HEK293T (cell line): Measurements from ENCODE around the gene DDA1.
A peak's percentile ranks its signal among the peaks of the same experiment; 100 is the strongest.

ENCODE experiments used
- CTCF ChIA-PET: fragments of 350-600 bp; formaldehyde crosslinking; extraction: SDS; loops from one replicate; lab custom pipeline; 2021; ENCODE audit warnings: antibody characterized with exemption, inconsistent platforms; lab: Yijun Ruan, JAX
- POLR2A ChIA-PET: fragments of 350-600 bp; formaldehyde crosslinking; extraction: SDS; loops from one replicate; lab custom pipeline; 2020; ENCODE audit warnings: antibody characterized with exemption, inconsistent platforms; lab: Yijun Ruan, JAX
- DNase-seq: peaks from one replicate; pipeline ENCODE4 v3.0.0; 2012; ENCODE audit warnings: mixed read lengths; ENCODE audit errors: extremely low spot score
- ARNT ChIP-seq: fragments of 450-650 bp; IDR thresholded peaks from 2 replicates; pipeline ENCODE4 v1.6.1; 2017; ENCODE audit warnings: mild to moderate bottlenecking
- BHLHE40 ChIP-seq: fragments of 450-650 bp; IDR thresholded peaks from 2 replicates; pipeline ENCODE4 v1.6.1; 2016; ENCODE audit warnings: mild to moderate bottlenecking, moderate library complexity, borderline replicate concordance
- CTBP1 ChIP-seq: fragments of 450-650 bp; IDR thresholded peaks from 2 replicates; pipeline ENCODE4 v1.6.1; 2016; ENCODE audit warnings: borderline replicate concordance
- ELF4 ChIP-seq: fragments of 450-650 bp; IDR thresholded peaks from 2 replicates; pipeline ENCODE4 v1.6.1; 2017; ENCODE audit warnings: antibody characterized with exemption
- FOXA1 ChIP-seq: fragments of 450-650 bp; IDR thresholded peaks from 2 replicates; pipeline ENCODE4 v1.6.1; 2016; ENCODE audit warnings: mild to moderate bottlenecking
- FOXK2 ChIP-seq: fragments of 450-650 bp; IDR thresholded peaks from 2 replicates; pipeline ENCODE4 v1.6.1; 2016; ENCODE audit warnings: mild to moderate bottlenecking
- FOXM1 ChIP-seq: fragments of 450-650 bp; IDR thresholded peaks from 2 replicates; pipeline ENCODE4 v1.6.1; 2017; ENCODE audit warnings: mild to moderate bottlenecking, borderline replicate concordance
- HDGF ChIP-seq: fragments of 450-650 bp; IDR thresholded peaks from 2 replicates; pipeline ENCODE4 v1.6.1; 2017; ENCODE audit warnings: antibody characterized with exemption, borderline replicate concordance
- L3MBTL2 ChIP-seq: fragments of 450-650 bp; conservative IDR thresholded peaks from 2 replicates; pipeline ENCODE4 v1.6.1; 2016; ENCODE audit warnings: mild to moderate bottlenecking
- LEF1 ChIP-seq: fragments of 450-650 bp; IDR thresholded peaks from 2 replicates; pipeline ENCODE4 v1.6.1; 2017; ENCODE audit warnings: mild to moderate bottlenecking, borderline replicate concordance
- NFRKB ChIP-seq: fragments of 450-650 bp; IDR thresholded peaks from 2 replicates; pipeline ENCODE4 v1.6.1; 2016; ENCODE audit warnings: mild to moderate bottlenecking, moderate library complexity
- SP1 ChIP-seq: fragments of 450-650 bp; IDR thresholded peaks from 2 replicates; pipeline ENCODE4 v1.6.1; 2017
- SUZ12 ChIP-seq: fragments of 450-650 bp; IDR thresholded peaks from 2 replicates; pipeline ENCODE4 v1.6.1; 2016; ENCODE audit warnings: mild to moderate bottlenecking
- TARDBP ChIP-seq: fragments of 450-650 bp; IDR thresholded peaks from 2 replicates; pipeline ENCODE4 v1.6.1; 2016
- ZNF384 ChIP-seq: fragments of 450-650 bp; IDR thresholded peaks from 2 replicates; pipeline ENCODE4 v1.6.1; 2016
- TF ChIP-seq, protein P1 (sequence below): fragments of 450-650 bp; IDR thresholded peaks from 2 replicates; pipeline ENCODE4 v1.6.1; 2016

DDA1 gene

DNA sequence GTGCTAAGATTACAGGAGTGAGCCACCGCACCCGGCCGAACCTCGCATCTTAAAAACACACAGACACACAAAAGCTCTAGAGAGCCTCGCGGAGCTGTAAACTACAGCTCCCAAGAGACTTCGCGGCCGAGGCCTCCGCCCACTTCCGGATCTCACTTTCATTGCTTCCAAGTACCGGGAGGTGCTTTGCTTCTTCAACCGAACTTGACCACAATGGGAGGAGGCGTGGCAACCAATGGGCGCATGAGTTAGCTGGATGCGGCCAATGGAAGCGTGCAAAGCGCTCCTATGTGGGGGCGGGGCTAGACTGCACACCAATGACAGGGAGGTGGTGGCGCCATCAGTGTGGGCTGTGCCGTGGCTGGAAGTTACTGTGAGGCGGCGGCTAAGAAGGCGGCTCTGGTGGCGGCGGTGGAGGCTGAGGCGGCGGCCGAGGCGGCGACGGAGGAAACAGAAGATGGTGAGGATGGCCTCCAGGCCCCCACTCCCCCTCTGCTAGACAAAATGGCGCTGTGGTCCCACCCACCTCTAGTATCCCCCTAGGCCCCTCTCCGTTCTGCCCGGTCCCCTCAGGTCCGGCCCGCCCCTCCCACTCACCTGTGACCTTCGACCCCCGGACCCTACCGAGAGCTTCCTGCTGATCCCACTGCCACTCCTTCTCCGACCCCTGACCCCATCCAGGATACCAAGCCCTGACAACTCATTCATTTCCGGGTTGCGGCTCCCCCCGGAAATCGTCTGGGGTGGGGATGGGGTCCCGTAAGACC, at the start of gene DDA1:
DDA1 (plus strand) TSS at position 366 of the 767 bp plus-strand sequence; CDS start at position 458, 92 bp downstream.
- DNase-seq, result peak; percentile 93
- POLR2A ChIA-PET, result interaction anchor here (0.7 to 6.2 kb wide), 17 partner anchors 8 to 110 kb away, joined by 3 to 107 read pairs (median 4); partner anchors contain the start of genes ANO8, BABAM1, GTPBP3 and MVB12A
- TF ChIP-seq L3MBTL2 (no peak), NFRKB (no peak), ELF4 (peak; percentile 70), SUZ12 (no peak)
- CTCF ChIA-PET, result no interaction called here

DNA sequence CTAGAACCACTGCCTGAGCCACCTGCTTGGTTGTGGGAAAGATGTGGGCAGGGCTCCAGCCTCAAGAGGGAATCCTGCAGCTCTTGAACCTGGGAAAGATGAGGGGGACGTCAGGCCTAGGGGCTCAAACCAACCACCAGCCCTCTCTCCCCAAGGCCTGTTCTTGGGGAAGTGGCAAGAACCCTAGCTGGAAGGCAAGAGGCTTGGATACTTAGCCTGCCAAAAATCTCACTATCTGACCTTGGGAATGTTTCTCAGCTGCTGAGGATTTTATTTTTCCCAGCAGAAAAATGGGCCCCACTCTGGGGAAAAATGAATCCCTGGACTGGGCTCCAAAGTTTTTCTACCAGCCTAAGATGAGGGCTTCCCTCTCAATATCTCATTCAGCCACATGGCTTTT, 49.4 kb upstream of the DDA1 start:
- no peak for TF ChIP-seq SUZ12
- no peak for TF ChIP-seq BHLHE40
- TF ChIP-seq CTBP1, result no peak
- TF ChIP-seq ARNT, result no peak
- TF ChIP-seq, protein P1, sequence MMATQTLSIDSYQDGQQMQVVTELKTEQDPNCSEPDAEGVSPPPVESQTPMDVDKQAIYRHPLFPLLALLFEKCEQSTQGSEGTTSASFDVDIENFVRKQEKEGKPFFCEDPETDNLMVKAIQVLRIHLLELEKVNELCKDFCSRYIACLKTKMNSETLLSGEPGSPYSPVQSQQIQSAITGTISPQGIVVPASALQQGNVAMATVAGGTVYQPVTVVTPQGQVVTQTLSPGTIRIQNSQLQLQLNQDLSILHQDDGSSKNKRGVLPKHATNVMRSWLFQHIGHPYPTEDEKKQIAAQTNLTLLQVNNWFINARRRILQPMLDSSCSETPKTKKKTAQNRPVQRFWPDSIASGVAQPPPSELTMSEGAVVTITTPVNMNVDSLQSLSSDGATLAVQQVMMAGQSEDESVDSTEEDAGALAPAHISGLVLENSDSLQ, result no peak
- TF ChIP-seq SP1, result no peak
- TF ChIP-seq HDGF, result no peak
- TF ChIP-seq ZNF384, result no peak
- no peak for TF ChIP-seq FOXK2
- TF ChIP-seq TARDBP, result no peak
- no peak for TF ChIP-seq ELF4
- no peak for TF ChIP-seq FOXM1
- no peak for TF ChIP-seq NFRKB
- POLR2A ChIA-PET, result interaction anchor here (1.0 to 1.6 kb wide), 3 partner anchors 24 to 45 kb away, joined by 3 to 4 read pairs (median 3); partner anchors contain the start of gene USE1
- CTCF ChIA-PET, result interaction anchor here (0.6 to 1.4 kb wide), 9 partner anchors 7 to 126 kb away, joined by 3 to 5 read pairs (median 4); no protein-coding TSS in a partner anchor

DNA sequence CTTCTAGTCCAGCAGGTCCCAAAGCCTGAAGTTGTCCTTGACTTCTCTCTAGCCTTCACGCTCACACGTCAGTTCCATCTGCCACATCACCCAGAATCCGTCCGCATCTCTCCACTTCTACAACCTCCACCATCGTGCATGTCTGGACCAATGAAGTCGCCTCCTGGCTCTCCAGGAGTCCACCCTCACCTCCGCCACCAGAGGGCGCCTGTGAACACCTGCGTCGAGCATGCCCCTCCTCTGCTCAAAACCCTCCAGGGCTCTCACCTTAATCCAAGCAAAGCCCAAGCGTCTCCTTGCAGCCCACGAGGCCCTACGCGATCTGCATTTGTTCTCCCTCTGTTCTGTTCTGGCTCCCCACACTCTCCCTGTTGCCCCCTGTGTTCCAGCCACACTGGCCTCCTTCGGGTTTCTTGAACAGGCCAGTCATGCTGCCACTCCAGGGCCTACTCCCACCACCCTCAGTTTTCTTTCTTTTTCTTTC, 48.5 kb upstream of the DDA1 start:
- TF ChIP-seq CTBP1 (no peak; the same call in 1 of the 2 replicates), L3MBTL2 (peak; percentile 57)
- POLR2A ChIA-PET, result interaction anchor here (1.5 to 1.6 kb wide), 2 partner anchors 25 to 46 kb away, joined by 3 to 4 read pairs; partner anchors contain the start of gene USE1
- CTCF ChIA-PET, result interaction anchor here (0.6 to 1.4 kb wide), 11 partner anchors 8 to 125 kb away, joined by 3 to 6 read pairs (median 4); partner anchors contain the start of gene ANO8

More for the DNA sequence above, 49.4 kb upstream of the DDA1 start:
- DNase-seq, result no peak

DNA sequence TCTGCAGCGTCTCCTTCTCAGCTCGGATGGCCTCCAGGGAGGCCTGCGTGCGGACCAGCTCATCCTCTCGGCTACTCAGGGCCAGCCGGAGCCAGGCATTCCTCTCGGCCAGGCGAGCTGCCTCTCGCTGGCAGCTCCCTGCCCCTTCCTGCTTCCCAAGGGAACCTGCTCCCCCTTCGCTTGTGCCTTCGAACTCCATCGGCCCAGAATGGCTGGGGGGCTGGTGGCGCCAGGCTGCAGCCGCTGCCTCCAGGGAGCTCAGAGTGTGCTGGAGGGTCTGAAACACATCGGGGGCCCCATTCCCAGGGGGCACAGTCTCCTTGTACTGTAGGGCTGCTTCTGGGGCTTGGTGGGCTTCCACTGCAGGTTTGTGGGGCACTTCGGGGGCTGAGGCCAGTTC, 46.8 kb upstream of the DDA1 start:
- POLR2A ChIA-PET, result no interaction called here
- CTCF ChIA-PET, result interaction anchor here (0.6 kb wide), 1 partner anchor 19 kb away, joined by 3 read pairs; no protein-coding TSS in a partner anchor
- TF ChIP-seq L3MBTL2 (no peak), HDGF (no peak), FOXK2 (no peak), CTBP1 (no peak), FOXA1 (no peak), LEF1 (no peak), SP1 (no peak)
- DNase-seq, result no peak

More for the DNA sequence above, 48.5 kb upstream of the DDA1 start:
- DNase-seq, result peak; percentile 91

DNA sequence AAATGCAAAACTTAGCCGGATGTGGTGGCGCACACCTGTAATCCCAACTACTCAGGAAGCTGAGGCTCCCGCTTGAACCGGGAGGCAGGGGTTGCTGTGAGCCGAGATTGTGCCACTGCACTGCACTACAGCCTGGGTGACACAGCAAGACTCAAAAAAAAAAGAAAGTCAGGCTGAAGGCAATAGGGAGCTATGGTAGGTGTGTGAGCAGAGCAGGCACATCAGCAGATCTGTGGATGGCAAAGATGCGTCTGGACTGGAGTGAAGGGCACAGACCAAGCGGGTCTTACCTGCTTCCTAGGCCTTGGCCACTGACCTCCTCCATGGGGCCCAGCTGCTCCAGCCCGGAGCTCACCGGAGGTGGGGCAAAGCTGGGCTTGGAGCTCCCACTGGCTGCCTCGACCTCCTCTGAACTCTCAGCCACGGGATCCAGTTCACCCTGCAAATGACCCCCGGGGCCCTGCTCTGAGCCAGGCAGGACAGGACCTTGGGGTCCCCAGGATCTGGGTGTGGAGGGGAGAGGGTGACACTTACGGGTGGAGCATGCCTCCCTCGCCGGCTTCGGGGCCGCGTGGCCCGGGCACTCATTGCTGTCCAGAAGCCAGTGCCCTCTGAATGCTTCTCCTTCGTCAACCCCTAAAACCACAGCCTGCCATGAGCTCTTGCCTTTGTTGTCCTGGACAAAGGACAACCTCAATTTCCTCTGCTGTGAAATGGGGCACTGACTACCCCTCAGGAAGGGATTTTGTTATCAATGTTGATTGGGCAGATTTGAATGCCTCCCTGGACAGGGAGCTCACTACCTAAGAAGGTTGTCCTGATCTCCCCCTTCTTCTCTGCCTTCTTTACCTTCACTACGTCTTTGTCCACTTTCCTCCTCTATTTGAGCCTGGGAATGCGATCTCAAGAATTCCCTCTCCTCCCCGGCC, 45.4 kb upstream of the DDA1 start:
- CTCF ChIA-PET, result interaction anchor here (1.0 kb wide), 1 partner anchor 363 kb away, joined by 3 read pairs; no protein-coding TSS in a partner anchor
- no peak for TF ChIP-seq ARNT
- no peak for TF ChIP-seq TARDBP
- no peak for TF ChIP-seq SUZ12
- TF ChIP-seq FOXK2, result no peak
- TF ChIP-seq, protein P1, result no peak
- TF ChIP-seq SP1, result no peak
- TF ChIP-seq LEF1, result no peak
- TF ChIP-seq FOXM1, result no peak
- no peak for TF ChIP-seq FOXA1
- no peak for TF ChIP-seq BHLHE40
- no peak for TF ChIP-seq HDGF
- no peak for DNase-seq
- POLR2A ChIA-PET, result interaction anchor here (0.9 kb wide), 1 partner anchor 49 kb away, joined by 3 read pairs; the partner anchor contains the start of gene USE1

DNA sequence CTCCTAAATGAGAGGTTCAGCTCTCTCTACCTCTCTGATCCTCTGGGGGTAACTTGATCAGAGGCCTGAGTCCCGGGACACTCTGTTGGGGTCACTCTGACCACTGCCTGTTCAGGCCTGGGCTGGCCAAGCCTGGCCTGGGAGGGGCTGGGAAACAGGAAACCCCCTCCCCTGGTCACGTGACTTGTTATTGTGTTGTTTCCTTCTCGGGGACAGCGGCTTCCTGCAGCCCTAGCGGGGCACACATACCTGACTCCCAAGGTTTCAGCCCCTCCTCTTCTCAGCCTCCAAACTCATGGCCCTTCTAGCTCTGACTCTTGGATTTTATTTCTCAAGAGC, 44.8 kb upstream of the DDA1 start, which contains the start of gene USHBP1:
USHBP1 (minus strand) TSS at position 105 of the 339 bp plus-strand sequence. CDS start 446 bp downstream, outside the sequence.
- ChIA-PET POLR2A (no interaction called here), CTCF (interaction anchor here (1.0 kb wide), 1 partner anchor 364 kb away, joined by 3 read pairs; no protein-coding TSS in a partner anchor)
- TF ChIP-seq HDGF, result no peak
- no peak for TF ChIP-seq L3MBTL2
- TF ChIP-seq ZNF384, result no peak
- TF ChIP-seq, protein P1, result no peak
- no peak for TF ChIP-seq LEF1
- TF ChIP-seq ARNT, result no peak
- TF ChIP-seq ELF4, result no peak
- no peak for TF ChIP-seq TARDBP
- no peak for TF ChIP-seq SUZ12
- TF ChIP-seq FOXM1, result no peak
- TF ChIP-seq FOXK2, result no peak
- no peak for TF ChIP-seq BHLHE40
- no peak for TF ChIP-seq NFRKB
- no peak for TF ChIP-seq SP1
- TF ChIP-seq FOXA1, result no peak
- no peak for TF ChIP-seq CTBP1
- no peak for DNase-seq
